ENCODE measurements around the gene KCTD3. TPM values are rescaled to one million over a fixed set of nuclear protein-coding genes. Genes with fewer than 3 reads are reported as not detected.

The KCTD3 gene
- total and polyA plus RNA-seq, 2 donors (not counting 1 experiment from before 2014, with no cell fraction given), result 2.3 to 3.0 TPM

GRCh38 chr1:215650446-215651149 lies 83.5 kb downstream of the KCTD3 start:
- TF ChIP-seq EZH2 (IDR thresholded peaks at IDR 0.05; ENCODE audit: borderline replicate concordance, insufficient read depth, low read depth, low read length, poor library complexity, severe bottlenecking), result no peak
- TF ChIP-seq, protein P1, sequence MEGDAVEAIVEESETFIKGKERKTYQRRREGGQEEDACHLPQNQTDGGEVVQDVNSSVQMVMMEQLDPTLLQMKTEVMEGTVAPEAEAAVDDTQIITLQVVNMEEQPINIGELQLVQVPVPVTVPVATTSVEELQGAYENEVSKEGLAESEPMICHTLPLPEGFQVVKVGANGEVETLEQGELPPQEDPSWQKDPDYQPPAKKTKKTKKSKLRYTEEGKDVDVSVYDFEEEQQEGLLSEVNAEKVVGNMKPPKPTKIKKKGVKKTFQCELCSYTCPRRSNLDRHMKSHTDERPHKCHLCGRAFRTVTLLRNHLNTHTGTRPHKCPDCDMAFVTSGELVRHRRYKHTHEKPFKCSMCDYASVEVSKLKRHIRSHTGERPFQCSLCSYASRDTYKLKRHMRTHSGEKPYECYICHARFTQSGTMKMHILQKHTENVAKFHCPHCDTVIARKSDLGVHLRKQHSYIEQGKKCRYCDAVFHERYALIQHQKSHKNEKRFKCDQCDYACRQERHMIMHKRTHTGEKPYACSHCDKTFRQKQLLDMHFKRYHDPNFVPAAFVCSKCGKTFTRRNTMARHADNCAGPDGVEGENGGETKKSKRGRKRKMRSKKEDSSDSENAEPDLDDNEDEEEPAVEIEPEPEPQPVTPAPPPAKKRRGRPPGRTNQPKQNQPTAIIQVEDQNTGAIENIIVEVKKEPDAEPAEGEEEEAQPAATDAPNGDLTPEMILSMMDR (IDR thresholded peaks at IDR 0.05), result no peak
- ATAC-seq (ENCODE audit: low read depth) (no peak), DNase-seq (no peak)
- Histone ChIP-seq H3K9ac (ENCODE audit: low read length) (no peak overlapping the region), H4K20me1 (ENCODE audit: control insufficient read depth, insufficient read depth, low read length, poor library complexity, severe bottlenecking) (no peaks in the 10 kb centered on the region), H3K79me2 (ENCODE audit: control insufficient read depth, insufficient read depth, low read length) (no peaks in the 10 kb centered on the region), H3K27ac (ENCODE audit: low read length in 2 of 2) (no peak overlapping the region), H3K36me3 (replicated peaks in 1 of 2; ENCODE audit: control extremely low read depth in 1 of 2, control insufficient read depth in 1 of 2, extremely low read depth in 1 of 2, insufficient read depth in 2 of 2, low read length in 1 of 2) (no peaks in the 10 kb centered on the region), H3K4me2 (replicated peaks; ENCODE audit: low read depth, low read length, poor library complexity, severe bottlenecking) (no peak overlapping the region), H3K4me3 (ENCODE audit: control extremely low read depth in 1 of 5, extremely low read depth in 1 of 5, insufficient read depth in 1 of 5, low read depth in 2 of 5, low read length in 4 of 5) (no peak overlapping the region), H3K4me1 (ENCODE audit: control insufficient read depth in 2 of 2, insufficient read depth in 2 of 2, low read length in 2 of 2) (no peaks in the 10 kb centered on the region), H3K27me3 (replicated peaks in 1 of 4; ENCODE audit: control extremely low read depth in 1 of 4, control insufficient read depth in 3 of 4, insufficient read depth in 4 of 4, low read length in 3 of 4) (no peaks in the 10 kb centered on the region), H2AFZ (ENCODE audit: insufficient read depth, low read depth, low read length, poor library complexity, severe bottlenecking) (no peak overlapping the region), H3K9me3 (ENCODE audit: control extremely low read depth in 1 of 3, control insufficient read depth in 2 of 3, insufficient read depth in 1 of 3, low read length in 2 of 3) (peaks cover 0 to 3% (median 0%) of the 10 kb centered on the region in 3 donors)
- Mint-ChIP-seq H3K27ac (no peak overlapping the region), H3K9me3 (ENCODE audit: insufficient read depth) (no peaks in the 10 kb centered on the region), H3K4me3 (no peak overlapping the region), H3K27me3 (no peaks in the 10 kb centered on the region), H3K4me1 (no peaks in the 10 kb centered on the region)
- WGBS (ENCODE audit: insufficient coverage), result 64% methylated on average over 5 of the region's 9 CpGs
- POLR2A ChIA-PET, result no interaction called here
- CTCF ChIA-PET, result no interaction called here
- intact Hi-C loops (cut with micrococcal nuclease), result no loop called here

DNA sequence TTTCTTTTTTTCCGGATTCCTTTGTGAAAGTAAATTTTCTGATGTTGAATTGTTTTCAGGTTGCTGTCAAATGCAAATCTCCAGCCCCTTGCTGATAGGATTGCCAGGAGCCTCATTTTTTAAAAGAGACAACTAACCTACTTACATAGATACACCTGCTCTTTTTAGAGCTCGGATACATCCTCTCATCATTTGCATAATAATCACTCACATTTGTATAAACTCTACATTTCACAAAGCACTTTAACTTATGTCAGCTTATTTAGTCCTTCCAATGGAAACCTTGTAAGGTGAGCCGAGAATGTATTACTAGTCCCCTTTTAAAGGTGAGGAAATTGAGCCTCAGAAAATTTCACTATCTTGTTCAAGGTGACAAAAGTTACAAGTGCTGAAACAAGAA lies 84.8 kb downstream of the KCTD3 start:
- ChIA-PET CTCF (no interaction called here), POLR2A (no interaction called here)
- Mint-ChIP-seq H3K27ac (no peak overlapping the region), H3K4me3 (no peak overlapping the region), H3K9me3 (ENCODE audit: insufficient read depth) (no peaks in the 10 kb centered on the region), H3K4me1 (no peaks in the 10 kb centered on the region), H3K27me3 (no peaks in the 10 kb centered on the region)
- Histone ChIP-seq H3K4me1 (ENCODE audit: control insufficient read depth in 2 of 2, insufficient read depth in 2 of 2, low read length in 2 of 2) (no peaks in the 10 kb centered on the region), H4K20me1 (ENCODE audit: control insufficient read depth, insufficient read depth, low read length, poor library complexity, severe bottlenecking) (no peaks in the 10 kb centered on the region), H3K27me3 (replicated peaks in 1 of 4; ENCODE audit: control extremely low read depth in 1 of 4, control insufficient read depth in 3 of 4, insufficient read depth in 4 of 4, low read length in 3 of 4) (no peaks in the 10 kb centered on the region), H3K36me3 (replicated peaks in 1 of 2; ENCODE audit: control extremely low read depth in 1 of 2, control insufficient read depth in 1 of 2, extremely low read depth in 1 of 2, insufficient read depth in 2 of 2, low read length in 1 of 2) (no peaks in the 10 kb centered on the region), H3K4me3 (ENCODE audit: control extremely low read depth in 1 of 5, extremely low read depth in 1 of 5, insufficient read depth in 1 of 5, low read depth in 2 of 5, low read length in 4 of 5) (no peak overlapping the region), H3K4me2 (replicated peaks; ENCODE audit: low read depth, low read length, poor library complexity, severe bottlenecking) (no peak overlapping the region), H2AFZ (ENCODE audit: insufficient read depth, low read depth, low read length, poor library complexity, severe bottlenecking) (no peak overlapping the region), H3K27ac (ENCODE audit: low read length in 2 of 2) (no peak overlapping the region), H3K79me2 (ENCODE audit: control insufficient read depth, insufficient read depth, low read length) (no peaks in the 10 kb centered on the region), H3K9ac (ENCODE audit: low read length) (no peak overlapping the region), H3K9me3 (ENCODE audit: control extremely low read depth in 1 of 3, control insufficient read depth in 2 of 3, insufficient read depth in 1 of 3, low read length in 2 of 3) (peaks cover 0 to 3% (median 0%) of the 10 kb centered on the region in 3 donors)
- TF ChIP-seq EZH2 (IDR thresholded peaks at IDR 0.05; ENCODE audit: borderline replicate concordance, insufficient read depth, low read depth, low read length, poor library complexity, severe bottlenecking), result no peak
- TF ChIP-seq, protein P1 (IDR thresholded peaks at IDR 0.05), result no peak
- intact Hi-C loops (cut with micrococcal nuclease), result no loop called here
- WGBS (ENCODE audit: insufficient coverage), result 60% methylated on average over 1 of the region's 3 CpGs
- no peak for DNase-seq
- no peak for ATAC-seq (ENCODE audit: low read depth)
